ENCODE data around the gene MAPK9. TPM values are rescaled to one million over a fixed set of nuclear protein-coding genes. Genes with fewer than 3 reads are reported as not detected.
"Not testable (repeated sequence)": the region's sequence is repeated elsewhere in the genome, so short reads cannot be mapped to it uniquely, and the experiment has no call there.

MAPK9 gene
- polyA plus RNA-seq, 2 donors, result 5.4 to 10.3 TPM

GRCh38 chr5:180212363-180213255 lies 79.3 kb downstream of the MAPK9 start:
- no peaks in the 10 kb centered on the region for H3K36me3 ChIP-seq (ENCODE audit: control insufficient read depth in 2 of 2, insufficient read depth in 2 of 2, low read length in 1 of 2)
- H3K4me1 ChIP-seq (ENCODE audit: control insufficient read depth in 2 of 2, insufficient read depth in 2 of 2, low read length in 1 of 2), result peaks cover 7 to 15% of the 10 kb centered on the region in 2 donors
- H3K9me3 ChIP-seq (ENCODE audit: control insufficient read depth in 2 of 2, insufficient read depth in 1 of 2, low read depth in 1 of 2, low read length in 1 of 2), result peaks cover 3 to 11% of the 10 kb centered on the region in 2 donors
- H3K4me3 ChIP-seq (ENCODE audit: low read depth in 1 of 2, low read length in 2 of 2), result no peak overlapping the region
- peaks cover 0 to 7% of the 10 kb centered on the region in 2 donors for H3K27me3 ChIP-seq (ENCODE audit: control insufficient read depth in 1 of 2, insufficient read depth in 2 of 2, low read length in 2 of 2)
- no peak overlapping the region for H3K27ac ChIP-seq (ENCODE audit: low read depth in 2 of 2, low read length in 1 of 2)
- 41 to 42% methylated on average over 19 of the region's 19 CpGs for WGBS, 2 donors

- Histone ChIP-seq H3K4me3 (ENCODE audit: low read depth in 1 of 2, low read length in 2 of 2) (no peak overlapping the region), H3K27ac (ENCODE audit: low read depth in 2 of 2, low read length in 1 of 2) (no peak overlapping the region), H3K4me1 (ENCODE audit: control insufficient read depth in 2 of 2, insufficient read depth in 2 of 2, low read length in 1 of 2) (peaks cover 7 to 15% of the 10 kb centered on the region in 2 donors), H3K36me3 (ENCODE audit: control insufficient read depth in 2 of 2, insufficient read depth in 2 of 2, low read length in 1 of 2) (no peaks in the 10 kb centered on the region), H3K27me3 (ENCODE audit: control insufficient read depth in 1 of 2, insufficient read depth in 2 of 2, low read length in 2 of 2) (peaks cover 0 to 10% of the 10 kb centered on the region in 2 donors), H3K9me3 (ENCODE audit: control insufficient read depth in 2 of 2, insufficient read depth in 1 of 2, low read depth in 1 of 2, low read length in 1 of 2) (peaks cover 3 to 10% of the 10 kb centered on the region in 2 donors)
- WGBS, 2 donors, result 75 to 83% methylated on average over 4 of the region's 4 CpGs
Observed at GRCh38 chr5:180211761-180212035, 80.2 kb downstream of the MAPK9 start.

GRCh38 chr5:180210961-180211760 lies 80.7 kb downstream of the MAPK9 start:
- Histone ChIP-seq H3K9me3 (ENCODE audit: control insufficient read depth in 2 of 2, insufficient read depth in 1 of 2, low read depth in 1 of 2, low read length in 1 of 2) (peaks cover 0 to 6% of the 10 kb centered on the region in 2 donors), H3K4me1 (ENCODE audit: control insufficient read depth in 2 of 2, insufficient read depth in 2 of 2, low read length in 1 of 2) (peaks cover 7 to 15% of the 10 kb centered on the region in 2 donors), H3K4me3 (ENCODE audit: low read depth in 1 of 2, low read length in 2 of 2) (no peak overlapping the region), H3K27ac (ENCODE audit: low read depth in 2 of 2, low read length in 1 of 2) (no peak overlapping the region), H3K27me3 (ENCODE audit: control insufficient read depth in 1 of 2, insufficient read depth in 2 of 2, low read length in 2 of 2) (peaks cover 0 to 10% of the 10 kb centered on the region in 2 donors), H3K36me3 (ENCODE audit: control insufficient read depth in 2 of 2, insufficient read depth in 2 of 2, low read length in 1 of 2) (no peaks in the 10 kb centered on the region)
- 89% methylated on average over 13 to 16 of the region's 16 CpGs for WGBS, 2 donors

GRCh38 chr5:180210077-180210476 lies 81.8 kb downstream of the MAPK9 start:
- H3K4me1 ChIP-seq (ENCODE audit: control insufficient read depth in 2 of 2, insufficient read depth in 2 of 2, low read length in 1 of 2), result peaks cover 7 to 15% of the 10 kb centered on the region in 2 donors
- H3K36me3 ChIP-seq (ENCODE audit: control insufficient read depth in 2 of 2, insufficient read depth in 2 of 2, low read length in 1 of 2); H3K9me3 ChIP-seq (ENCODE audit: control insufficient read depth in 2 of 2, insufficient read depth in 1 of 2, low read depth in 1 of 2, low read length in 1 of 2); H3K27ac ChIP-seq (ENCODE audit: low read depth in 2 of 2, low read length in 1 of 2); H3K4me3 ChIP-seq (ENCODE audit: low read depth in 1 of 2, low read length in 2 of 2): not testable (repeated sequence)
- H3K27me3 ChIP-seq (ENCODE audit: control insufficient read depth in 1 of 2, insufficient read depth in 2 of 2, low read length in 2 of 2), result peaks cover 0 to 10% of the 10 kb centered on the region in 2 donors
- 91 to 92% methylated on average over 12 of the region's 12 CpGs for WGBS, 2 donors

GRCh38 chr5:180209137-180209581 lies 82.7 kb downstream of the MAPK9 start, which contains the start of gene RASGEF1C:
RASGEF1C (minus strand) TSS chr5:180209211; CDS start chr5:180138052, 71,159 bp downstream.
- 4% methylated on average over 19 to 54 of the region's 55 CpGs for WGBS, 2 donors
- Histone ChIP-seq H3K36me3 (ENCODE audit: control insufficient read depth in 2 of 2, insufficient read depth in 2 of 2, low read length in 1 of 2) (no peaks in the 10 kb centered on the region), H3K4me1 (ENCODE audit: control insufficient read depth in 2 of 2, insufficient read depth in 2 of 2, low read length in 1 of 2) (peaks cover 7 to 15% of the 10 kb centered on the region in 2 donors), H3K9me3 (ENCODE audit: control insufficient read depth in 2 of 2, insufficient read depth in 1 of 2, low read depth in 1 of 2, low read length in 1 of 2) (peaks cover 0 to 4% of the 10 kb centered on the region in 2 donors), H3K4me3 (ENCODE audit: low read depth in 1 of 2, low read length in 2 of 2) (peak within 1 kb of the TSS; percentile 22 to 58), H3K27ac (ENCODE audit: low read depth in 2 of 2, low read length in 1 of 2) (no peak within 1 kb of the TSS), H3K27me3 (ENCODE audit: control insufficient read depth in 1 of 2, insufficient read depth in 2 of 2, low read length in 2 of 2) (peaks cover 0 to 10% of the 10 kb centered on the region in 2 donors)

- Histone ChIP-seq H3K27me3 (ENCODE audit: control insufficient read depth in 1 of 2, insufficient read depth in 2 of 2, low read length in 2 of 2) (peaks cover 0 to 10% of the 10 kb centered on the region in 2 donors), H3K4me1 (ENCODE audit: control insufficient read depth in 2 of 2, insufficient read depth in 2 of 2, low read length in 1 of 2) (peaks cover 7 to 13% of the 10 kb centered on the region in 2 donors)
Observed at GRCh38 chr5:180208435-180209081, 83.3 kb downstream of the MAPK9 start.

GRCh38 chr5:180208038-180208434 lies 83.8 kb downstream of the MAPK9 start:
- Histone ChIP-seq H3K4me3 (ENCODE audit: low read depth in 1 of 2, low read length in 2 of 2) (peak overlapping the region in 1 of 2 donors; percentile 58), H3K27ac (ENCODE audit: low read depth in 2 of 2, low read length in 1 of 2) (no peak overlapping the region), H3K9me3 (ENCODE audit: control insufficient read depth in 2 of 2, insufficient read depth in 1 of 2, low read depth in 1 of 2, low read length in 1 of 2) (no peaks in the 10 kb centered on the region), H3K4me1 (ENCODE audit: control insufficient read depth in 2 of 2, insufficient read depth in 2 of 2, low read length in 1 of 2) (peaks cover 7 to 12% of the 10 kb centered on the region in 2 donors), H3K36me3 (ENCODE audit: control insufficient read depth in 2 of 2, insufficient read depth in 2 of 2, low read length in 1 of 2) (no peaks in the 10 kb centered on the region), H3K27me3 (ENCODE audit: control insufficient read depth in 1 of 2, insufficient read depth in 2 of 2, low read length in 2 of 2) (peaks cover 0 to 10% of the 10 kb centered on the region in 2 donors)
- WGBS, 2 donors, result 28 to 36% methylated on average over 14 of the region's 14 CpGs

More at GRCh38 chr5:180208435-180209081, 83.3 kb downstream of the MAPK9 start:
- H3K27ac ChIP-seq (ENCODE audit: low read depth in 2 of 2, low read length in 1 of 2), result no peak overlapping the region
- H3K36me3 ChIP-seq (ENCODE audit: control insufficient read depth in 2 of 2, insufficient read depth in 2 of 2, low read length in 1 of 2), result no peaks in the 10 kb centered on the region
- peaks cover 0 to under 1% of the 10 kb centered on the region in 2 donors for H3K9me3 ChIP-seq (ENCODE audit: control insufficient read depth in 2 of 2, insufficient read depth in 1 of 2, low read depth in 1 of 2, low read length in 1 of 2)
- peak overlapping the region; percentile 22 to 58 for H3K4me3 ChIP-seq (ENCODE audit: low read depth in 1 of 2, low read length in 2 of 2)
- 3 to 6% methylated on average over 25 to 65 of the region's 65 CpGs for WGBS, 2 donors

- no peak overlapping the region for H3K27ac ChIP-seq (ENCODE audit: low read depth in 2 of 2, low read length in 1 of 2)
- H3K4me1 ChIP-seq (ENCODE audit: control insufficient read depth in 2 of 2, insufficient read depth in 2 of 2, low read length in 1 of 2), result peaks cover 7 to 9% of the 10 kb centered on the region in 2 donors
- H3K36me3 ChIP-seq (ENCODE audit: control insufficient read depth in 2 of 2, insufficient read depth in 2 of 2, low read length in 1 of 2), result no peaks in the 10 kb centered on the region
- no peak overlapping the region for H3K4me3 ChIP-seq (ENCODE audit: low read depth in 1 of 2, low read length in 2 of 2)
- WGBS, 2 donors, result 31 to 34% methylated on average over 21 to 25 of the region's 25 CpGs
- peaks cover 0 to 10% of the 10 kb centered on the region in 2 donors for H3K27me3 ChIP-seq (ENCODE audit: control insufficient read depth in 1 of 2, insufficient read depth in 2 of 2, low read length in 2 of 2)
- no peaks in the 10 kb centered on the region for H3K9me3 ChIP-seq (ENCODE audit: control insufficient read depth in 2 of 2, insufficient read depth in 1 of 2, low read depth in 1 of 2, low read length in 1 of 2)
Observed at GRCh38 chr5:180207593-180207992, 84.3 kb downstream of the MAPK9 start.

GRCh38 chr5:180206993-180207392 lies 84.9 kb downstream of the MAPK9 start:
- H3K4me3 ChIP-seq (ENCODE audit: low read depth in 1 of 2, low read length in 2 of 2), result no peak overlapping the region
- peaks cover 7 to 9% of the 10 kb centered on the region in 2 donors for H3K4me1 ChIP-seq (ENCODE audit: control insufficient read depth in 2 of 2, insufficient read depth in 2 of 2, low read length in 1 of 2)
- no peaks in the 10 kb centered on the region for H3K36me3 ChIP-seq (ENCODE audit: control insufficient read depth in 2 of 2, insufficient read depth in 2 of 2, low read length in 1 of 2)
- peaks cover 0 to 10% of the 10 kb centered on the region in 2 donors for H3K27me3 ChIP-seq (ENCODE audit: control insufficient read depth in 1 of 2, insufficient read depth in 2 of 2, low read length in 2 of 2)
- no peak overlapping the region for H3K27ac ChIP-seq (ENCODE audit: low read depth in 2 of 2, low read length in 1 of 2)
- H3K9me3 ChIP-seq (ENCODE audit: control insufficient read depth in 2 of 2, insufficient read depth in 1 of 2, low read depth in 1 of 2, low read length in 1 of 2), result no peaks in the 10 kb centered on the region
- 76 to 83% methylated on average over 11 of the region's 11 CpGs for WGBS, 2 donors

Data from esophagus (tissue), 2 donors.